Measurements from ENCODE around the gene TMEM175. TPM values are rescaled to one million over a fixed set of nuclear protein-coding genes. Genes with fewer than 3 reads are reported as not detected.

The TMEM175 gene
- total and polyA plus RNA-seq, 2 of the 4 experiments (the other 2 are of a cell fraction): 7.7 to 41.9 TPM

DNA sequence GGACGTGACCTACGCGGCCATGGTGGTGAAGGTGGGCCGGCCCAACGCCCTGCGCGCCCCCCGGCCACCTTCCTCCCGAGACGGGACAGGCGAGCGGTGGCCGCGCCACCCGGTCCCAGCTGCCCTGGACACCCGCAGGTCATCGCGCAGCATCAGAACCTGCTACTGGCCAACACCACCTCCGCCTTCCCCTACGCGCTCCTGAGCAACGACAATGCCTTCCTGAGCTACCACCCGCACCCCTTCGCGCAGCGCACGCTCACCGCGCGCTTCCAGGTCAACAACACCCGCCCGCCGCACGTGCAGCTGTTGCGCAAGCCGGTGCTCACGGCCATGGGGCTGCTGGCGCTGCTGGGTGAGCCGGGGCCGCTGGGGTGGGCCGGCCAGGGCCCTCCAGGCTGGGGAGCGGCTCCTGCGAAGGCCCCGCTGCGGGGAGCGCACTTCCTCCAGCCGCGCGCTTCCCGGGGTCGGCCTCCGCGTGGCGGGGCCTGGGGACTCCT, 69.9 kb downstream of the TMEM175 start:
- dilution Hi-C loops (cut with HindIII; ENCODE audit: low sequenced_read_pairs, unreplicated experiment): no loop called here
- peak; percentile 95 for TF ChIP-seq BHLHE40 (IDR thresholded peaks at IDR 0.05; ENCODE audit: low read depth, low read length)
- no peak for TF ChIP-seq CTCF (conservative IDR thresholded peaks at IDR 0.05; ENCODE audit: low read depth, low read length)
- TF ChIP-seq CEBPB (IDR thresholded peaks at IDR 0.05; ENCODE audit: low read depth, low read length): peak; percentile 92
- Histone ChIP-seq H3K9ac (ENCODE audit: low read depth, low read length) (no peak overlapping the region), H4K8ac (ENCODE audit: low read depth in 2 of 2, low read length in 2 of 2) (no peak overlapping the region), H3K23ac (ENCODE audit: low read depth, low read length) (no peak overlapping the region), H3K79me1 (ENCODE audit: low read depth in 1 of 2, low read length in 2 of 2) (no peaks in the 10 kb centered on the region), H2AK5ac (ENCODE audit: low read depth, low read length) (no peak overlapping the region), H3K4me1 (ENCODE audit: control insufficient read depth, insufficient read depth, low read length) (peaks cover 4% of the 10 kb centered on the region; the same call in 1 of the 2 replicates), H3K56ac (ENCODE audit: extremely low read depth, insufficient read depth, low read length) (no peak overlapping the region), H4K91ac (ENCODE audit: insufficient read depth, low read depth, low read length) (no peak overlapping the region), H4K20me1 (ENCODE audit: insufficient read depth, low read length) (peaks cover 9% of the 10 kb centered on the region), H3K27me3 (ENCODE audit: control insufficient read depth, insufficient read depth, low read length) (peaks cover 69% of the 10 kb centered on the region), H3K36me3 (ENCODE audit: control insufficient read depth, insufficient read depth, low read length) (no peaks in the 10 kb centered on the region), H3K9me1 (ENCODE audit: insufficient read depth, low read length) (no peaks in the 10 kb centered on the region), H3K14ac (replicated peaks; ENCODE audit: low read depth, low read length) (no peak overlapping the region), H2BK5ac (ENCODE audit: low read depth, low read length, poor library complexity, severe bottlenecking) (no peak overlapping the region), H4K5ac (ENCODE audit: low read depth, low read length) (no peak overlapping the region), H2BK15ac (ENCODE audit: low read depth, low read length) (no peak overlapping the region), H2AFZ (replicated peaks; ENCODE audit: low read length, poor library complexity) (peak overlapping the region; percentile 0), H2BK20ac (ENCODE audit: low read depth, low read length) (no peak overlapping the region), H3K4me3 (ENCODE audit: insufficient read depth, low read depth, low read length) (no peak overlapping the region), H3K18ac (ENCODE audit: low read depth, low read length) (no peak overlapping the region), H2BK120ac (ENCODE audit: low read depth, low read length) (no peak overlapping the region), H3K4ac (ENCODE audit: low read depth, low read length) (no peak overlapping the region), H3K9me3 (ENCODE audit: control insufficient read depth, insufficient read depth, low read length) (peaks cover 3% of the 10 kb centered on the region), H2AK9ac (replicated peaks; ENCODE audit: low read depth, low read length, poor library complexity) (peak overlapping the region; percentile 15), H3K27ac (ENCODE audit: insufficient read depth, low read length) (no peak overlapping the region), H3K4me2 (ENCODE audit: low read depth, low read length) (no peak overlapping the region)
- CTCF ChIA-PET: no interaction called here
- 5% methylated on average over 22 of the region's 54 CpGs; no CpG with 5 or more reads in 1 of the 2 experiments for WGBS, 2 experiments (ENCODE audit: extremely low coverage in 2 of 2, insufficient read length in 1 of 2)
- DNase-seq (no peak), ATAC-seq (ENCODE audit: low read depth) (peak; percentile 16)
- no TSS peak for BruUV-seq (replicated peaks)
- POLR2A ChIA-PET (ENCODE audit: unreplicated experiment): no interaction called here
- in situ Hi-C loops (cut with MboI; ENCODE audit: low sequenced_read_pairs): no loop called here
- intact Hi-C loops (cut with micrococcal nuclease): no loop called here
